Stimulated activated CD4-positive, alpha-beta T cell treated with anti-CD3 and anti-CD28 coated beads, Interleukin-12 subunit alpha, Interleukin-12 subunit beta, amount 100 ng/mL, for 4 hours (primary cell): ENCODE results near the gene STK33.

Experiments
- DNase-seq: peaks from one replicate; pipeline ENCODE4 v3.0.0-alpha.2; 2020

STK33 gene

GRCh38 chr11:8593935-8594909 is at the start of gene STK33:
STK33 (minus strand) TSS chr11:8594228; CDS start chr11:8474905, 119,323 bp downstream.
- DNase-seq: peak; percentile 4

GRCh38 chr11:8642196-8642841 is 48.3 kb upstream of the STK33 start:
- no peak for DNase-seq

GRCh38 chr11:8641332-8641731 is 47.3 kb upstream of the STK33 start:
- no peak for DNase-seq

GRCh38 chr11:8640267-8640906 is 46.4 kb upstream of the STK33 start:
- no peak for DNase-seq

- DNase-seq: no peak
These were observed 45.6 kb upstream of the STK33 start for GRCh38 chr11:8639655-8640054.

GRCh38 chr11:8638300-8638699 is 44.3 kb upstream of the STK33 start:
- DNase-seq: no peak

GRCh38 chr11:8636127-8636526 is 42.1 kb upstream of the STK33 start:
- no peak for DNase-seq

GRCh38 chr11:8634498-8634897 is 40.5 kb upstream of the STK33 start:
- DNase-seq: no peak

GRCh38 chr11:8631395-8632118 is 37.5 kb upstream of the STK33 start:
- no peak for DNase-seq

GRCh38 chr11:8624698-8625097 is 30.7 kb upstream of the STK33 start:
- DNase-seq: no peak

GRCh38 chr11:8621147-8621546 is 27.1 kb upstream of the STK33 start:
- no peak for DNase-seq

- DNase-seq: no peak
These were observed 23.0 kb upstream of the STK33 start for GRCh38 chr11:8617063-8617462.

GRCh38 chr11:8615291-8616032 is 21.4 kb upstream of the STK33 start:
- DNase-seq: no peak

GRCh38 chr11:8614497-8614896 is 20.5 kb upstream of the STK33 start:
- DNase-seq: no peak

GRCh38 chr11:8613036-8613435 is 19.0 kb upstream of the STK33 start:
- DNase-seq: no peak

GRCh38 chr11:8612522-8612921 is 18.5 kb upstream of the STK33 start:
- DNase-seq: no peak

- DNase-seq: no peak
These were observed 16.6 kb upstream of the STK33 start for GRCh38 chr11:8610532-8611116.

GRCh38 chr11:8608652-8609051 is 14.6 kb upstream of the STK33 start:
- no peak for DNase-seq

- no peak for DNase-seq
These were observed 12.0 kb upstream of the STK33 start for GRCh38 chr11:8605971-8606563.

GRCh38 chr11:8604078-8604723 is 10.2 kb upstream of the STK33 start:
- DNase-seq: peak; percentile 22

- no peak for DNase-seq
These were observed 9.7 kb upstream of the STK33 start for GRCh38 chr11:8603696-8604077.
